Naive thymus-derived CD8-positive, alpha-beta T cell (primary cell): ENCODE data around the gene INAVA. TPM values are rescaled to one million over a fixed set of nuclear protein-coding genes. Genes with fewer than 3 reads are reported as not detected.
A peak's percentile ranks its signal among the peaks of the same experiment; 100 is the strongest.

Source experiments
- ATAC-seq, 2 donors: fragments of 150-1000 bp; cut with Tn5 transposase in 1 of 2; sonication (Bioruptor Pico), chemical (Tn5 transposase) in 1 of 2; 1 replicate in 1 of 2; 2 replicates in 1 of 2; pipeline ENCODE4 v1.10.0; 2021; ENCODE audit warnings: mild to moderate bottlenecking in 2 of 2, moderate library complexity in 2 of 2
- POLR2A ChIA-PET: fragments of 350-600 bp; sonication (Branson Sonifier 250); formaldehyde crosslinking; loops from one replicate; lab custom pipeline; 2021; ENCODE audit warnings: antibody characterized with exemption; lab: Charles Lee
- DNase-seq, 10 donors: peaks; one replicate each; pipeline versions ENCODE4 v3.0.0 to v3.0.0-alpha.2; 2020 to 2022
- H3K27ac Mint-ChIP-seq, 10 donors: one replicate each; pipeline ENCODE4 v1.8.0; 2020 to 2022; ENCODE audit warnings: mild to moderate bottlenecking in 10 of 10, mixed read lengths in 10 of 10, moderate library complexity in 4 of 10, inconsistent platforms in 1 of 10
- H3K27me3 Mint-ChIP-seq, 5 donors: one replicate each; pipeline ENCODE4 v1.8.0; 2021 to 2022; ENCODE audit warnings: mixed read lengths in 5 of 5
- H3K36me3 Mint-ChIP-seq, 3 donors: one replicate each; pipeline ENCODE4 v1.8.0; 2020 to 2022; ENCODE audit warnings: mixed read lengths in 3 of 3, mild to moderate bottlenecking in 2 of 3, inconsistent platforms in 1 of 3
- H3K4me1 Mint-ChIP-seq, 4 donors: one replicate each; pipeline ENCODE4 v1.8.0; 2021 to 2022; ENCODE audit warnings: mixed read lengths in 4 of 4
- H3K4me3 Mint-ChIP-seq, 10 donors: one replicate each; pipeline ENCODE4 v1.8.0; 2020 to 2022; ENCODE audit warnings: mild to moderate bottlenecking in 10 of 10, mixed read lengths in 10 of 10, moderate library complexity in 6 of 10, inconsistent platforms in 1 of 10
- H3K9me3 Mint-ChIP-seq, 9 donors: one replicate each; pipeline ENCODE4 v1.8.0; 2020 to 2022; ENCODE audit warnings: mixed read lengths in 9 of 9, mild to moderate bottlenecking in 3 of 9, inconsistent platforms in 1 of 9, moderate library complexity in 1 of 9
- polyA plus RNA-seq, 3 donors: library from polyadenylated mRNA; unstranded; fragments of 300-500 nt; fragmentation: Illumina TruSeq; gene quantifications; one replicate each; pipeline ENCODE4 v1.2.3, GENCODE V29; 2021
- total RNA-seq, 8 experiments: library from RNA in 2 of 8; stranded (reverse) in 2 of 8; gene quantifications; one replicate each; pipeline ENCODE4 v1.2.3 and lab custom pipeline; 2021 to 2026

Gene INAVA
- total and polyA plus RNA-seq, 5 experiments from 2014 or later, result not detected

- Mint-ChIP-seq H3K9me3 (no peaks in the 10 kb centered on the region), H3K4me3 (peak overlapping the region in 1 of 10 donors; percentile 20), H3K27me3 (peaks cover 14 to 19% (median 15%) of the 10 kb centered on the region in 5 donors), H3K27ac (peak overlapping the region in 2 of 10 donors; percentile 1 to 37), H3K4me1 (peaks cover 0 to 42% (median 6%) of the 10 kb centered on the region in 4 donors), H3K36me3 (peaks cover 0 to 3% (median 3%) of the 10 kb centered on the region in 3 donors)
- no peak for ATAC-seq
- no peak for DNase-seq
- POLR2A ChIA-PET, result no interaction called here
These were observed 27.5 kb upstream of the INAVA start for GRCh38 chr1:200867018-200867811.

- Mint-ChIP-seq H3K27me3 (peaks cover 17 to 31% (median 27%) of the 10 kb centered on the region in 5 donors), H3K4me1 (peaks cover 3 to 41% (median 14%) of the 10 kb centered on the region in 4 donors), H3K4me3 (peak overlapping the region in 1 of 10 donors; percentile 1), H3K27ac (peak overlapping the region in 4 of 10 donors; percentile 29 to 75 (median 56)), H3K36me3 (peaks cover 0 to under 1% (median 0%) of the 10 kb centered on the region in 3 donors), H3K9me3 (no peaks in the 10 kb centered on the region)
- ATAC-seq, result no peak
- no peak for DNase-seq
- POLR2A ChIA-PET, result no interaction called here
These were observed 25.3 kb upstream of the INAVA start for GRCh38 chr1:200869376-200869752.

GRCh38 chr1:200869753-200870391 lies 24.8 kb upstream of the INAVA start:
- peaks cover 22 to 35% (median 32%) of the 10 kb centered on the region in 5 donors for H3K27me3 Mint-ChIP-seq
- H3K4me3 Mint-ChIP-seq, result peak overlapping the region in 3 of 10 donors; percentile 6 to 51 (median 15)
- no peaks in the 10 kb centered on the region for H3K9me3 Mint-ChIP-seq
- DNase-seq, result no peak
- ATAC-seq, result no peak
- H3K4me1 Mint-ChIP-seq, result peaks cover 6 to 45% (median 18%) of the 10 kb centered on the region in 4 donors
- POLR2A ChIA-PET, result no interaction called here
- H3K36me3 Mint-ChIP-seq, result peaks cover 0 to 4% (median 0%) of the 10 kb centered on the region in 3 donors
- peak overlapping the region in 5 of 10 donors; percentile 41 to 75 (median 69) for H3K27ac Mint-ChIP-seq

- POLR2A ChIA-PET, result interaction anchor here (0.9 kb wide), 1 partner anchor 66 kb away, joined by 5 read pairs; no protein-coding TSS in a partner anchor
- peaks cover 9 to 52% (median 30%) of the 10 kb centered on the region in 4 donors for H3K4me1 Mint-ChIP-seq
These were observed 22.1 kb upstream of the INAVA start, which contains the start of gene GPR25 for GRCh38 chr1:200872446-200873115. Gene GPR25, plus strand, starts transcription at chr1:200872981. Its CDS starts 57 bp downstream, at chr1:200873038.

GRCh38 chr1:200873116-200873670 lies 21.5 kb upstream of the INAVA start:
- Mint-ChIP-seq H3K9me3 (no peaks in the 10 kb centered on the region), H3K27me3 (peaks cover 28 to 50% (median 41%) of the 10 kb centered on the region in 5 donors), H3K27ac (peak overlapping the region in 1 of 10 donors; percentile 53), H3K36me3 (peaks cover 0 to 4% (median 0%) of the 10 kb centered on the region in 3 donors), H3K4me3 (peak overlapping the region in 5 of 10 donors; percentile 64 to 84 (median 78)), H3K4me1 (peaks cover 11 to 57% (median 36%) of the 10 kb centered on the region in 4 donors)
- DNase-seq, result no peak
- peak; percentile 14 to 43 for ATAC-seq
- POLR2A ChIA-PET, result interaction anchor here (0.9 kb wide), 1 partner anchor 66 kb away, joined by 5 read pairs; no protein-coding TSS in a partner anchor

More at GRCh38 chr1:200872446-200873115, 22.1 kb upstream of the INAVA start, which contains the start of gene GPR25:
- H3K9me3 Mint-ChIP-seq, result no peaks in the 10 kb centered on the region
- peaks cover 28 to 50% (median 41%) of the 10 kb centered on the region in 5 donors for H3K27me3 Mint-ChIP-seq
- peaks cover 0 to 4% (median 0%) of the 10 kb centered on the region in 3 donors for H3K36me3 Mint-ChIP-seq
- peak within 1 kb of the TSS in 2 of 10 donors; percentile 53 to 56 for H3K27ac Mint-ChIP-seq
- H3K4me3 Mint-ChIP-seq, result peak within 1 kb of the TSS; percentile 54 to 84 (median 64)
- ATAC-seq, result no peak
- no peak for DNase-seq

GRCh38 chr1:200873671-200874397 lies 20.9 kb upstream of the INAVA start:
- Mint-ChIP-seq H3K4me1 (peaks cover 13 to 62% (median 40%) of the 10 kb centered on the region in 4 donors), H3K27me3 (peaks cover 28 to 50% (median 41%) of the 10 kb centered on the region in 5 donors), H3K9me3 (no peaks in the 10 kb centered on the region), H3K36me3 (peaks cover 0 to 4% (median 0%) of the 10 kb centered on the region in 3 donors), H3K4me3 (peak overlapping the region; percentile 54 to 84 (median 64)), H3K27ac (peak overlapping the region in 2 of 10 donors; percentile 0 to 53)
- ATAC-seq (peak; percentile 67 to 79), DNase-seq (peak in 1 of 10 donors; percentile 21)
- POLR2A ChIA-PET, result interaction anchor here (0.9 kb wide), 1 partner anchor 65 kb away, joined by 5 read pairs; no protein-coding TSS in a partner anchor

- POLR2A ChIA-PET, result no interaction called here
- peaks cover 0 to 4% (median 0%) of the 10 kb centered on the region in 3 donors for H3K36me3 Mint-ChIP-seq
- H3K27me3 Mint-ChIP-seq, result peaks cover 28 to 49% (median 41%) of the 10 kb centered on the region in 5 donors
- H3K9me3 Mint-ChIP-seq, result no peaks in the 10 kb centered on the region
- ATAC-seq (no peak), DNase-seq (no peak)
- peak overlapping the region in 9 of 10 donors; percentile 26 to 84 (median 64) for H3K4me3 Mint-ChIP-seq
- peak overlapping the region in 2 of 10 donors; percentile 0 to 76 for H3K27ac Mint-ChIP-seq
- H3K4me1 Mint-ChIP-seq, result peaks cover 13 to 58% (median 39%) of the 10 kb centered on the region in 4 donors
These were observed 20.0 kb upstream of the INAVA start for GRCh38 chr1:200874694-200875093.

GRCh38 chr1:200875416-200875815 lies 19.3 kb upstream of the INAVA start:
- H3K36me3 Mint-ChIP-seq, result peaks cover 0 to 4% (median 0%) of the 10 kb centered on the region in 3 donors
- peaks cover 11 to 52% (median 37%) of the 10 kb centered on the region in 4 donors for H3K4me1 Mint-ChIP-seq
- no peak for ATAC-seq
- POLR2A ChIA-PET, result no interaction called here
- peak overlapping the region in 1 of 10 donors; percentile 54 for H3K27ac Mint-ChIP-seq
- H3K4me3 Mint-ChIP-seq, result peak overlapping the region in 1 of 10 donors; percentile 82
- H3K27me3 Mint-ChIP-seq, result peaks cover 28 to 47% (median 38%) of the 10 kb centered on the region in 5 donors
- H3K9me3 Mint-ChIP-seq, result no peaks in the 10 kb centered on the region
- no peak for DNase-seq

GRCh38 chr1:200877010-200877409 lies 17.7 kb upstream of the INAVA start:
- peaks cover 20 to 34% (median 29%) of the 10 kb centered on the region in 5 donors for H3K27me3 Mint-ChIP-seq
- H3K4me1 Mint-ChIP-seq, result peaks cover 11 to 39% (median 37%) of the 10 kb centered on the region in 4 donors
- POLR2A ChIA-PET, result interaction anchor here (0.7 kb wide), 1 partner anchor 14 kb away, joined by 3 read pairs; no protein-coding TSS in a partner anchor

GRCh38 chr1:200877839-200878551 lies 16.7 kb upstream of the INAVA start:
- DNase-seq, result no peak
- H3K27ac Mint-ChIP-seq, result peak overlapping the region in 5 of 10 donors; percentile 4 to 61 (median 31)
- H3K4me1 Mint-ChIP-seq, result peaks cover 11 to 36% (median 35%) of the 10 kb centered on the region in 4 donors
- ATAC-seq, result peak; percentile 48 to 55
- peaks cover 19 to 28% (median 24%) of the 10 kb centered on the region in 5 donors for H3K27me3 Mint-ChIP-seq
- H3K4me3 Mint-ChIP-seq, result peak overlapping the region in 3 of 10 donors; percentile 10 to 35 (median 26)
- H3K36me3 Mint-ChIP-seq, result peaks cover 0 to 4% (median 0%) of the 10 kb centered on the region in 3 donors
- H3K9me3 Mint-ChIP-seq, result no peaks in the 10 kb centered on the region
- POLR2A ChIA-PET, result interaction anchor here (0.7 kb wide), 1 partner anchor 13 kb away, joined by 3 read pairs; no protein-coding TSS in a partner anchor

More at GRCh38 chr1:200877010-200877409, 17.7 kb upstream of the INAVA start:
- no peaks in the 10 kb centered on the region for H3K9me3 Mint-ChIP-seq
- DNase-seq (no peak), ATAC-seq (no peak)
- H3K27ac Mint-ChIP-seq, result no peak overlapping the region
- H3K4me3 Mint-ChIP-seq, result no peak overlapping the region
- H3K36me3 Mint-ChIP-seq, result peaks cover 0 to 4% (median 0%) of the 10 kb centered on the region in 3 donors
